Small intestine (tissue), 16 donors: Measurements from ENCODE around the gene SLC9C1. TPM values are rescaled to one million over a fixed set of nuclear protein-coding genes. Genes with fewer than 3 reads are reported as not detected.
A peak's percentile ranks its signal among the peaks of the same experiment; 100 is the strongest.

Experiments
- DNase-seq, 2 donors: peaks; one replicate each; pipeline versions ENCODE4 v3.0.0 to v3.0.0-alpha.2; 2013
- FAIRE-seq: peaks from 2 replicates; lab custom pipeline; 2012; peaks lifted over from hg19 to GRCh38; lab: Jason Lieb, UNC
- H3K27ac ChIP-seq, 3 donors: one replicate each; pipeline ENCODE4 v1.5.1; 2013; ENCODE audit warnings: low read length in 2 of 3, mild to moderate bottlenecking in 2 of 3, control low read depth in 1 of 3, inconsistent platforms in 1 of 3, low read depth in 1 of 3, moderate library complexity in 1 of 3
- H3K27me3 ChIP-seq, 3 donors: one replicate each; pipeline ENCODE4 v1.6.1; 2013; ENCODE audit warnings: low read length in 3 of 3, inconsistent platforms in 1 of 3; ENCODE audit not compliant: control insufficient read depth in 3 of 3, insufficient read depth in 3 of 3
- H3K36me3 ChIP-seq, 3 donors: one replicate each; pipeline ENCODE4 v1.6.1; 2013; ENCODE audit warnings: low read length in 3 of 3, inconsistent platforms in 1 of 3, low read depth in 1 of 3, mild to moderate bottlenecking in 1 of 3, moderate library complexity in 1 of 3; ENCODE audit not compliant: control insufficient read depth in 3 of 3, insufficient read depth in 2 of 3
- H3K4me1 ChIP-seq, 3 donors: one replicate each; pipeline ENCODE4 v1.6.1; 2013; ENCODE audit warnings: low read length in 2 of 3, inconsistent platforms in 1 of 3, low read depth in 1 of 3, mild to moderate bottlenecking in 1 of 3, moderate library complexity in 1 of 3; ENCODE audit not compliant: control insufficient read depth in 3 of 3, insufficient read depth in 2 of 3
- H3K4me3 ChIP-seq, 3 donors: one replicate each; pipeline ENCODE4 v1.5.1; 2013; ENCODE audit warnings: low read length in 3 of 3, control low read depth in 1 of 3, inconsistent platforms in 1 of 3, low read depth in 1 of 3, mild to moderate bottlenecking in 1 of 3, moderate library complexity in 1 of 3
- H3K9me3 ChIP-seq, 2 donors: one replicate each; pipeline ENCODE4 v1.6.1; 2013; ENCODE audit warnings: low read depth in 1 of 2, low read length in 1 of 2; ENCODE audit not compliant: control insufficient read depth in 2 of 2, insufficient read depth in 1 of 2
- WGBS, 3 donors: extraction: QIAGEN DNeasy Blood & Tissue Kit; methylation state at CpG; one replicate each; pipeline ENCODE4 v1.1.7; 2013; 5-methylcytosine and 5-hydroxymethylcytosine counted together
- long read RNA-seq, 10 donors: transcript quantifications; one replicate each; lab custom pipeline, GENCODE V29; 2026
- polyA plus RNA-seq, 4 donors: library from polyadenylated mRNA; stranded (reverse) in 3 of 4; unstranded in 1 of 4; fragments of 200-250 nt in 3 of 4; fragments of 120-200 nt in 1 of 4; gene quantifications; one replicate each; pipeline versions ENCODE4 v1.2.1 to v1.2.3, GENCODE V29; 2013
- donor health status: healthy with polysubstance abuse.
- donor health status: control.
- donor health status: control.
- donor health status: Bipolar disorder and iron deficiency.
- donor health status: healthy.

Gene SLC9C1
- under 1 TPM in 2 of 4 donors, not detected in 2; 0.06 to 0.18 TPM for polyA plus RNA-seq
- long read RNA-seq, donor 1 = 0 reads
- long read RNA-seq, donor 2 = 0 reads
- long read RNA-seq, donor 3 = 0 reads
- long read RNA-seq, donor 4 = 0 reads
- long read RNA-seq, donor 5 = 0 reads
- long read RNA-seq, donor 6 = 0 reads
- long read RNA-seq, donor 7 = 0 reads
- long read RNA-seq, donor 8 = 0 reads
- long read RNA-seq, donor 9 = 0 reads
- long read RNA-seq, donor 10 = 0 reads

GRCh38 chr3:112293368-112294321, at the start of gene SLC9C1:
TSS of gene SLC9C1 (minus strand) at chr3:112294216. CDS start at chr3:112286791, 7,425 bp downstream.
- DNase-seq (peak; percentile 81 to 89), FAIRE-seq (peak; percentile 19)
- no peaks in the 10 kb centered on the region for H3K36me3 ChIP-seq
- H3K27ac ChIP-seq = peak within 1 kb of the TSS; percentile 1 to 85 (median 85)
- H3K27me3 ChIP-seq = no peaks in the 10 kb centered on the region
- H3K9me3 ChIP-seq = no peaks in the 10 kb centered on the region
- H3K4me3 ChIP-seq = peak within 1 kb of the TSS in 2 of 3 donors; percentile 40 to 48
- WGBS, 3 donors = 9 to 19% (median 14%) methylated on average over 15 of the region's 15 CpGs
- H3K4me1 ChIP-seq = no peaks in the 10 kb centered on the region

- no peak for DNase-seq
- no peak for FAIRE-seq
- Histone ChIP-seq H3K4me1 (no peaks in the 10 kb centered on the region), H3K36me3 (peaks cover 0 to 2% (median 0%) of the 10 kb centered on the region in 3 donors), H3K27ac (no peak overlapping the region), H3K4me3 (no peak overlapping the region), H3K27me3 (peaks cover 0 to 4% (median 0%) of the 10 kb centered on the region in 3 donors), H3K9me3 (peaks cover 0 to 3% of the 10 kb centered on the region in 2 donors)
- 86 to 95% (median 91%) methylated on average over 2 of the region's 2 CpGs for WGBS, 3 donors
Measured at GRCh38 chr3:112341386-112341785, 47.4 kb upstream of the SLC9C1 start.

- H3K27ac ChIP-seq = no peak overlapping the region
- no peaks in the 10 kb centered on the region for H3K36me3 ChIP-seq
- H3K9me3 ChIP-seq = peaks cover 0 to 3% of the 10 kb centered on the region in 2 donors
- DNase-seq (no peak), FAIRE-seq (no peak)
- H3K27me3 ChIP-seq = peaks cover 0 to 4% (median 0%) of the 10 kb centered on the region in 3 donors
- no peaks in the 10 kb centered on the region for H3K4me1 ChIP-seq
- H3K4me3 ChIP-seq = no peak overlapping the region
- 91 to 93% (median 92%) methylated on average over 2 of the region's 2 CpGs for WGBS, 3 donors
Measured at GRCh38 chr3:112339609-112340008, 45.6 kb upstream of the SLC9C1 start.

- Histone ChIP-seq H3K9me3 (peaks cover 0 to 3% of the 10 kb centered on the region in 2 donors), H3K4me3 (no peak overlapping the region), H3K27me3 (peaks cover 0 to 4% (median under 1%) of the 10 kb centered on the region in 3 donors), H3K27ac (no peak overlapping the region), H3K4me1 (no peaks in the 10 kb centered on the region), H3K36me3 (no peaks in the 10 kb centered on the region)
- DNase-seq (no peak), FAIRE-seq (no peak)
Measured at GRCh38 chr3:112339134-112339533, 45.1 kb upstream of the SLC9C1 start.

- Histone ChIP-seq H3K27me3 (peaks cover 0 to 4% (median 2%) of the 10 kb centered on the region in 3 donors), H3K4me1 (no peaks in the 10 kb centered on the region), H3K9me3 (peaks cover 0 to 3% of the 10 kb centered on the region in 2 donors), H3K36me3 (no peaks in the 10 kb centered on the region), H3K27ac (no peak overlapping the region), H3K4me3 (no peak overlapping the region)
- no peak for FAIRE-seq
- WGBS, 3 donors = 66 to 86% (median 79%) methylated on average over 2 of the region's 2 CpGs
- no peak for DNase-seq
Measured at GRCh38 chr3:112338727-112339056, 44.7 kb upstream of the SLC9C1 start.

- no peak overlapping the region for H3K27ac ChIP-seq
- H3K27me3 ChIP-seq = peaks cover 0 to 4% (median 2%) of the 10 kb centered on the region in 3 donors
- FAIRE-seq (no peak), DNase-seq (no peak)
- no peaks in the 10 kb centered on the region for H3K36me3 ChIP-seq
- no peak overlapping the region for H3K4me3 ChIP-seq
- no peaks in the 10 kb centered on the region for H3K4me1 ChIP-seq
- peaks cover 0 to 1% of the 10 kb centered on the region in 2 donors for H3K9me3 ChIP-seq
- WGBS, 3 donors = 83 to 88% (median 87%) methylated on average over 6 of the region's 6 CpGs
Measured at GRCh38 chr3:112338021-112338726, 44.2 kb upstream of the SLC9C1 start.

- Histone ChIP-seq H3K27ac (no peak overlapping the region), H3K36me3 (no peaks in the 10 kb centered on the region), H3K27me3 (peaks cover 0 to 4% (median 2%) of the 10 kb centered on the region in 3 donors), H3K4me3 (no peak overlapping the region), H3K9me3 (no peaks in the 10 kb centered on the region), H3K4me1 (no peaks in the 10 kb centered on the region)
- WGBS, 3 donors = 99 to 100% (median 100%) methylated on average over 2 of the region's 2 CpGs
- FAIRE-seq = no peak
- DNase-seq = no peak
Measured at GRCh38 chr3:112335434-112335781, 41.4 kb upstream of the SLC9C1 start.
